GM18861 (cell line): Measurements from ENCODE around the gene SIDT2.

Source experiments
- ATAC-seq: cut with Tn5 transposase; IDR thresholded peaks from one replicate; pipeline ENCODE4 v1.9.1; 2021; ENCODE audit not compliant: unreplicated experiment

The SIDT2 gene

GRCh38 chr11:117187799-117188481 lies 9.4 kb downstream of the SIDT2 start:
- ATAC-seq, result no peak

- ATAC-seq, result no peak
Measured at GRCh38 chr11:117188620-117189081, 10.1 kb downstream of the SIDT2 start.

GRCh38 chr11:117189191-117189940 lies 10.8 kb downstream of the SIDT2 start:
- ATAC-seq, result peak; percentile 65

GRCh38 chr11:117189941-117190544 lies 11.5 kb downstream of the SIDT2 start:
- ATAC-seq, result no peak

GRCh38 chr11:117191680-117192400 lies 13.3 kb downstream of the SIDT2 start:
- no peak for ATAC-seq

GRCh38 chr11:117192401-117192875 lies 13.9 kb downstream of the SIDT2 start:
- ATAC-seq, result no peak

GRCh38 chr11:117193130-117194020 lies 14.8 kb downstream of the SIDT2 start:
- ATAC-seq, result no peak

- ATAC-seq, result no peak
Measured at GRCh38 chr11:117194267-117194666, 15.7 kb downstream of the SIDT2 start.

GRCh38 chr11:117195258-117195657 lies 16.7 kb downstream of the SIDT2 start:
- no peak for ATAC-seq

- ATAC-seq, result no peak
Measured at GRCh38 chr11:117195761-117196160, 17.2 kb downstream of the SIDT2 start.

- no peak for ATAC-seq
Measured at GRCh38 chr11:117197006-117197405, 18.5 kb downstream of the SIDT2 start.

GRCh38 chr11:117197516-117198456 lies 19.2 kb downstream of the SIDT2 start:
- no peak for ATAC-seq

GRCh38 chr11:117198613-117199012 lies 20.1 kb downstream of the SIDT2 start:
- ATAC-seq, result no peak

GRCh38 chr11:117199053-117199915 lies 20.7 kb downstream of the SIDT2 start, which contains the start of gene TAGLN:
Gene TAGLN, plus strand, starts transcription at chr11:117199370. Its CDS starts 3,644 bp downstream, at chr11:117203014.
- no peak for ATAC-seq

- ATAC-seq, result no peak
Measured at GRCh38 chr11:117199916-117200812, 21.6 kb downstream of the SIDT2 start.

- ATAC-seq, result no peak
Measured at GRCh38 chr11:117200813-117201657, 22.5 kb downstream of the SIDT2 start.
